DOHH2 (cell line): Measurements from ENCODE around the gene COX17.

Source experiments
- H3F3A ChIP-seq: fragments of 200-600 bp; sonication (generic), shearing (Covaris generic); 2 replicates; pipeline ENCODE4 v1.6.0; 2016; ENCODE audit warnings: antibody characterized with exemption, mild to moderate bottlenecking; ENCODE audit not compliant: control insufficient read depth, insufficient read depth
- H3K27ac ChIP-seq: fragments of 200-600 bp; sonication (generic); 2 replicates; pipeline ENCODE4 v1.5.1; 2014; ENCODE audit warnings: low read depth, mild to moderate bottlenecking, low read length, moderate library complexity
- H3K27me3 ChIP-seq: fragments of 200-600 bp; sonication (generic); 2 replicates; pipeline ENCODE4 v1.6.1; 2014; ENCODE audit warnings: mild to moderate bottlenecking, low read length, mixed read lengths; ENCODE audit not compliant: control insufficient read depth
- H3K36me3 ChIP-seq: fragments of 200-600 bp; sonication (generic); 2 replicates; pipeline ENCODE4 v1.6.1; 2014; ENCODE audit warnings: mild to moderate bottlenecking, low read length, moderate library complexity, mixed read lengths; ENCODE audit not compliant: control insufficient read depth
- H3K4me1 ChIP-seq: fragments of 200-600 bp; sonication (generic); 2 replicates; pipeline ENCODE4 v1.6.1; 2014; ENCODE audit warnings: mild to moderate bottlenecking, low read length, mixed read lengths; ENCODE audit not compliant: control insufficient read depth
- H3K4me2 ChIP-seq: fragments of 200-600 bp; sonication (generic); 2 replicates; pipeline ENCODE4 v1.6.0; 2014; ENCODE audit warnings: mild to moderate bottlenecking, low read length, moderate library complexity
- H3K4me3 ChIP-seq: fragments of 200-600 bp; sonication (generic); 2 replicates; pipeline ENCODE4 v1.5.1; 2014; ENCODE audit warnings: mild to moderate bottlenecking, low read length, mixed read lengths
- H3K79me2 ChIP-seq: fragments of 200-600 bp; sonication (generic); 2 replicates; pipeline ENCODE4 v1.6.1; 2014; ENCODE audit warnings: mild to moderate bottlenecking, low read length, mixed read lengths; ENCODE audit not compliant: control insufficient read depth
- H3K9me2 ChIP-seq: fragments of 200-600 bp; sonication (generic); replicated peaks from 2 replicates; pipeline ENCODE4 v1.6.1; 2014; ENCODE audit warnings: mild to moderate bottlenecking, low read length, mixed read lengths; ENCODE audit not compliant: control insufficient read depth
- H3K9me3 ChIP-seq: fragments of 200-600 bp; sonication (generic); 2 replicates; pipeline ENCODE4 v1.6.1; 2014; ENCODE audit warnings: antibody characterized with exemption, low read length, mixed read lengths; ENCODE audit not compliant: control insufficient read depth, insufficient read depth
- H4K20me1 ChIP-seq: fragments of 200-600 bp; sonication (generic); 2 replicates; pipeline ENCODE4 v1.6.0; 2014; ENCODE audit warnings: low read depth, mild to moderate bottlenecking, antibody characterized with exemption, low read length, moderate library complexity; ENCODE audit not compliant: control insufficient read depth, insufficient read depth
- EZH2phosphoT487 ChIP-seq: fragments of 200-600 bp; sonication (generic); IDR thresholded peaks from 2 replicates; pipeline ENCODE4 v1.6.1; 2017; ENCODE audit warnings: borderline replicate concordance, mild to moderate bottlenecking, antibody characterized with exemption, low read length, moderate library complexity, mixed read lengths
- TF ChIP-seq, protein P1 (sequence below): fragments of 200-600 bp; sonication (generic); IDR thresholded peaks from one replicate; pipeline ENCODE4 v1.5.1; 2014; ENCODE audit warnings: antibody characterized with exemption, mild to moderate bottlenecking, low read depth, low read length; ENCODE audit not compliant: poor library complexity, severe bottlenecking

Gene COX17

DNA sequence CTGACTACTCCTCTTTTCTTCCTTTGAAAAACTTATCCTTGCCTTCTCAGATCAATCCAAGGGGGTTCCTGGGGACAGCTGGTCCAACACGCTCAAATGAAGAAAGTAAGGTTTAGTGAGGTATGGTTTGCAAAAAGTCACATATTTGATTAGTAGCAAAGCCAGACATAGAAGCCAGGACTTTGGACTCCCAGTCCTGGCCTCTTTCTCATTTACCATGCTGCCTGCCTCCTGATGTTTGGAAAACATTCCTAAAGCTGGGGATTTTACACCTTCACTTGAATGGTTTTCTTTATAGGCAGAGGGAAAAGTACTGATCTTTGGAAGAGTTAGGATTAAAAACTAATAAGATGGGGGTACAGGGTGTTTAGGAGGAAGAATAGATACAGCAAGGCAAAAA, 31.4 kb downstream of the COX17 start:
- H3K9me3 ChIP-seq = no peaks in the 10 kb centered on the region
- H3K27ac ChIP-seq = no peak overlapping the region
- no peak for TF ChIP-seq EZH2phosphoT487
- TF ChIP-seq, protein P1, sequence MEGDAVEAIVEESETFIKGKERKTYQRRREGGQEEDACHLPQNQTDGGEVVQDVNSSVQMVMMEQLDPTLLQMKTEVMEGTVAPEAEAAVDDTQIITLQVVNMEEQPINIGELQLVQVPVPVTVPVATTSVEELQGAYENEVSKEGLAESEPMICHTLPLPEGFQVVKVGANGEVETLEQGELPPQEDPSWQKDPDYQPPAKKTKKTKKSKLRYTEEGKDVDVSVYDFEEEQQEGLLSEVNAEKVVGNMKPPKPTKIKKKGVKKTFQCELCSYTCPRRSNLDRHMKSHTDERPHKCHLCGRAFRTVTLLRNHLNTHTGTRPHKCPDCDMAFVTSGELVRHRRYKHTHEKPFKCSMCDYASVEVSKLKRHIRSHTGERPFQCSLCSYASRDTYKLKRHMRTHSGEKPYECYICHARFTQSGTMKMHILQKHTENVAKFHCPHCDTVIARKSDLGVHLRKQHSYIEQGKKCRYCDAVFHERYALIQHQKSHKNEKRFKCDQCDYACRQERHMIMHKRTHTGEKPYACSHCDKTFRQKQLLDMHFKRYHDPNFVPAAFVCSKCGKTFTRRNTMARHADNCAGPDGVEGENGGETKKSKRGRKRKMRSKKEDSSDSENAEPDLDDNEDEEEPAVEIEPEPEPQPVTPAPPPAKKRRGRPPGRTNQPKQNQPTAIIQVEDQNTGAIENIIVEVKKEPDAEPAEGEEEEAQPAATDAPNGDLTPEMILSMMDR = no peak
- H3K79me2 ChIP-seq = no peaks in the 10 kb centered on the region
- no peak overlapping the region for H3K4me3 ChIP-seq
- no peaks in the 10 kb centered on the region for H3F3A ChIP-seq
- H3K4me2 ChIP-seq = no peak overlapping the region
- no peaks in the 10 kb centered on the region for H3K36me3 ChIP-seq
- H4K20me1 ChIP-seq = no peaks in the 10 kb centered on the region
- no peaks in the 10 kb centered on the region for H3K27me3 ChIP-seq
- H3K9me2 ChIP-seq = no peaks in the 10 kb centered on the region
- no peaks in the 10 kb centered on the region for H3K4me1 ChIP-seq

DNA sequence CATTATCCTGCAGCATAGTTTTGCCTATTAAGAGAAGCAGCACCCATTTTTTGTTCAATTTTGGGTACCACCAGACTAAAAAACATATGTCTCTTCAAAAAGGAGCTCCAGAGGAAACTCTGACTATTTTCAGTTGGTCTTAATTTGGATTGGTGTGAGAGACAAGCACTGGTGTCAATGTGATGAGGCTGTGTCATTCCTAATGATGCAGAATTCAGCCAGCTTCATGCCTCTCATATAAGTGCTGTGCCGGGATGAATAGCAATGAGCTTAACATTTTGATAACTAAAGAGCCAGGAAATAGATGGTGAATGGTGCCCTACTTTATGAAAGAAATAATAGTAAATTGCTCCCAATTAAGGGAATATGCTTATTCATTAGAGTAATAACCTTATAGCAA, 32.7 kb downstream of the COX17 start:
- H3K79me2 ChIP-seq = no peaks in the 10 kb centered on the region
- H3K9me2 ChIP-seq = no peaks in the 10 kb centered on the region
- H3K9me3 ChIP-seq = no peaks in the 10 kb centered on the region
- no peaks in the 10 kb centered on the region for H4K20me1 ChIP-seq
- H3K27me3 ChIP-seq = no peaks in the 10 kb centered on the region
- no peaks in the 10 kb centered on the region for H3K4me1 ChIP-seq
- no peaks in the 10 kb centered on the region for H3K36me3 ChIP-seq
- H3K4me3 ChIP-seq = no peak overlapping the region
- H3F3A ChIP-seq = no peaks in the 10 kb centered on the region
- H3K27ac ChIP-seq = no peak overlapping the region
- TF ChIP-seq, protein P1 = no peak
- no peak for TF ChIP-seq EZH2phosphoT487
- H3K4me2 ChIP-seq = no peak overlapping the region

DNA sequence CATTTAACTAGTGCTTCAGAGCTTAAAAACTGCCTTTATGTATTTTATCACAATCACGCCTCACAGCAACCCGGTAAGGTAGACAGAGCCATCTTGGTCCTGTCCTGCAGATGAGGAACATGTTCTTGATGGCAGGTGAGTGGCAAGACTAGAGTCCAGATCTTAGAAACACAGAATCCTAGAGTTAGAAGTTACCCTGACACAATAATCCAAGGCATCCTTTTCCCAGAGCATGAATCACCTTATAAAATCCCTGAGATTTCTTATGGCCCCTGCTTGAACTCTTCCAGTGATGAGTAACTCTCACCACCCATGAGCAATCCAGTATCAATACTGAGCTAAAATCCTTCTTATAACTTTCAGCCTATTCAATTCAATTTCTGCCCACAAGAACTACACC, 33.7 kb downstream of the COX17 start:
- Histone ChIP-seq H4K20me1 (no peaks in the 10 kb centered on the region), H3K27me3 (no peaks in the 10 kb centered on the region), H3K4me2 (no peak overlapping the region), H3K9me3 (no peaks in the 10 kb centered on the region), H3K4me1 (peaks cover 6% of the 10 kb centered on the region), H3K79me2 (no peaks in the 10 kb centered on the region), H3K4me3 (no peak overlapping the region), H3K27ac (no peak overlapping the region), H3F3A (no peaks in the 10 kb centered on the region), H3K36me3 (no peaks in the 10 kb centered on the region), H3K9me2 (no peaks in the 10 kb centered on the region)
- TF ChIP-seq, protein P1 = no peak
- TF ChIP-seq EZH2phosphoT487 = no peak
